Measurements from ENCODE around the gene KIF26B.

Gene KIF26B

GRCh38 chr1:245363461-245364200 lies 208.8 kb downstream of the KIF26B start:
- no peak for DNase-seq

- DNase-seq = no peak
These were observed 210.6 kb downstream of the KIF26B start for GRCh38 chr1:245365095-245366020.

- DNase-seq = no peak
These were observed 212.1 kb downstream of the KIF26B start for GRCh38 chr1:245366886-245367285.

GRCh38 chr1:245370175-245370825 lies 215.5 kb downstream of the KIF26B start:
- DNase-seq = no peak

GRCh38 chr1:245370905-245371581 lies 216.3 kb downstream of the KIF26B start:
- no peak for DNase-seq

GRCh38 chr1:245373131-245373530 lies 218.3 kb downstream of the KIF26B start:
- no peak for DNase-seq

GRCh38 chr1:245375789-245376460 lies 221.1 kb downstream of the KIF26B start:
- DNase-seq = no peak

GRCh38 chr1:245377854-245378253 lies 223.1 kb downstream of the KIF26B start:
- DNase-seq = no peak

GRCh38 chr1:245378311-245378722 lies 223.5 kb downstream of the KIF26B start:
- DNase-seq = no peak

GRCh38 chr1:245378745-245379144 lies 224.0 kb downstream of the KIF26B start:
- no peak for DNase-seq

- no peak for DNase-seq
These were observed 226.2 kb downstream of the KIF26B start for GRCh38 chr1:245380790-245381535.

GRCh38 chr1:245382981-245383380 lies 228.2 kb downstream of the KIF26B start:
- DNase-seq = no peak

GRCh38 chr1:245383396-245384330 lies 228.9 kb downstream of the KIF26B start:
- DNase-seq = no peak

- DNase-seq = no peak
These were observed 231.6 kb downstream of the KIF26B start for GRCh38 chr1:245386297-245386971.

- no peak for DNase-seq
These were observed 233.9 kb downstream of the KIF26B start for GRCh38 chr1:245388687-245389086.

- no peak for DNase-seq
These were observed 235.1 kb downstream of the KIF26B start for GRCh38 chr1:245389873-245390272.

- DNase-seq = no peak
These were observed 236.2 kb downstream of the KIF26B start for GRCh38 chr1:245390975-245391374.

GRCh38 chr1:245393694-245394093 lies 238.9 kb downstream of the KIF26B start:
- no peak for DNase-seq

GRCh38 chr1:245395680-245396079 lies 240.9 kb downstream of the KIF26B start:
- no peak for DNase-seq

GRCh38 chr1:245396615-245397014 lies 241.8 kb downstream of the KIF26B start:
- no peak for DNase-seq
